ENCODE measurements around the gene C13orf46.

C13orf46 gene

DNA sequence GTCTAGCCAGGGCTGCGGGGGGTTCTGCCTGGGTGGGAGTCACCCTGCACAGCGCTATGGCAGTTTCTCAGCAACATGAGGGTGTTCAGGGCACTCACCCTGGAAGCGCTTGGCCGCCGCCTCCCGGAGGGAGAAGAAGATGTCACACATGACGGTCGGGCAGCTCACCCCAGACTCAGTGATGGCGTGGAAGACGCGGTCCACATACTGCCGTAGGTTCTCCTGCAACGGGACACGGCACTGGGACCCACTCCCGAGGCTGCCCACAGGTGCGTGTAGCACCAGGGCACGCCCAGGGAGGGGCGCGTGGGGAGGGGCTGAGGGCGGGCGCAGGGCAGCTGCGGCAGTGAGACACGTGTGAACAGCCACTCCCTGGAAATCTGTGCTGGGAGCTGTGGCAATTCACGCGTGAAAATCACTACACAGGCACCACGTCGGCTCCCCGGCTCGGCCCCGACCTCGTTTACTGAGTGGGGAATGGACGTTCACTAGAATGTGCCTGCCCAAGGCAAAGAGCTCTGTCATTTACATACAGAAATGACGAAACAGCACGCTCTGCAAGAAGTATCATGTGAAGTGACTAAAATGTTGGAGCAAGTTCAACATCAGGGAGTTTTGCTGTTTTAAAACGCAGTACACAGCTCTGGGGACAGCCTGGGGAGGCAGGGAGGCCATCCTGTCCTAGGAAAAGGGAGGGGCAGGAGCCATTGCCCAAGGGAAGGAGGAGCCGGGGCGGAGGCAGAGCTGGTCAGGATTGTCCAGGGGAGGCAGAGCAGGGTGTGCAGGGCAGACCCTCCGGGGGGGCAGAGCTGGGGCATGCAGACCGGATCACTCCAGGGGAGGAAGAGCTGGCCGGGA, 41.5 kb upstream of the C13orf46 start:
- no peaks in the 10 kb centered on the region for H3K27me3 ChIP-seq (ENCODE audit: insufficient read depth, insufficient read length)

DNA sequence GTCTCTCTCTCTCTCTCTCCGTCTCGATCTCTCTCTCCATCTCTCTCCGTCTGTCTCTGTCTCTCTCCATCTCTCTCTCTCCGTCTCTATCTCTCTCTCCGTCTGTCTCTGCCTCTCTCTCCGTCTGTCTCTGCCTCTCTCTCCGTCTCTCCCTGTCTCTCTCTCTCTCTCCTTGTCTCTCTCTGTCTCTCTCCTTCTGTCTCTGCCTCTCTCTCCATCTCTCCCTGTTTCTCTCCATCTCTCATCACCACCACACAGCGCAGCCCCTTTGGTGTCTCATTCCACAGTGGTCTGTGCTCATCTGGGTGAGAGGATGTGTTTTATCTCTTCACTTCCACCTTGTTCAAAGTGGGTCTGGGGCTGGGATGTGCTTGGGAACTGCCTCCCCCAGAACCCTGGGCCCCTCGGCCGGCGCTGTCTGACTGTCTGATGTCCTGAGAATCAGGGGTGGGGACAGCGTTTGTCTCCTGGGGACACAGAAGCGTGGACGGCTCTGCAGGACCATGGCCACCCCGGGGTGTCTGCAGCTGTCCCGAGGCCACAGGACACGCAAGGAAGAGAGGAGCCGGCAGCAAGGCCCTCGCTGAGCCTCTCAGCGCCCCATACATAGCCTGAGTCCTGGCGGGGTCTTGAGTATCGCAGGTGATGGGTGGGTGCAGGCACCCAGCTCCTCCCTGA, 40.2 kb upstream of the C13orf46 start:
- Histone ChIP-seq H3K4me1 (ENCODE audit: insufficient read depth, insufficient read length) (peaks cover 16% of the 10 kb centered on the region), H3K27me3 (ENCODE audit: insufficient read depth, insufficient read length) (no peaks in the 10 kb centered on the region), H3K9ac (ENCODE audit: insufficient read length, low read depth) (no peak overlapping the region), H3K4me3 (ENCODE audit: insufficient read length, low read depth) (no peak overlapping the region), H3K9me3 (ENCODE audit: insufficient read depth, low read length) (no peaks in the 10 kb centered on the region), H3K36me3 (ENCODE audit: insufficient read depth, insufficient read length, low read length) (peaks cover 67% of the 10 kb centered on the region)
- TF ChIP-seq SUZ12 (IDR thresholded peaks at IDR 0.05; ENCODE audit: extremely low read depth, insufficient read depth, insufficient read length) (no peak), YY1 (IDR thresholded peaks at IDR 0.05; ENCODE audit: insufficient read depth, insufficient read length) (no peak)
- no peak for DNase-seq (ENCODE audit: low read depth, low spot score)

More for the DNA sequence above, 41.5 kb upstream of the C13orf46 start:
- TF ChIP-seq YY1 (IDR thresholded peaks at IDR 0.05; ENCODE audit: insufficient read depth, insufficient read length) (no peak), SUZ12 (IDR thresholded peaks at IDR 0.05; ENCODE audit: extremely low read depth, insufficient read depth, insufficient read length) (no peak)
- Histone ChIP-seq H3K9ac (ENCODE audit: insufficient read length, low read depth) (peak overlapping the region; percentile 28), H3K4me1 (ENCODE audit: insufficient read depth, insufficient read length) (peaks cover 21% of the 10 kb centered on the region), H3K9me3 (ENCODE audit: insufficient read depth, low read length) (0 out of 2 replicates have a peak, but pooled peaks cover 4% of the 10 kb centered on the region), H3K4me3 (ENCODE audit: insufficient read length, low read depth) (no peak overlapping the region), H3K36me3 (ENCODE audit: insufficient read depth, insufficient read length, low read length) (peaks cover 63% of the 10 kb centered on the region)
- no peak for DNase-seq (ENCODE audit: low read depth, low spot score)

DNA sequence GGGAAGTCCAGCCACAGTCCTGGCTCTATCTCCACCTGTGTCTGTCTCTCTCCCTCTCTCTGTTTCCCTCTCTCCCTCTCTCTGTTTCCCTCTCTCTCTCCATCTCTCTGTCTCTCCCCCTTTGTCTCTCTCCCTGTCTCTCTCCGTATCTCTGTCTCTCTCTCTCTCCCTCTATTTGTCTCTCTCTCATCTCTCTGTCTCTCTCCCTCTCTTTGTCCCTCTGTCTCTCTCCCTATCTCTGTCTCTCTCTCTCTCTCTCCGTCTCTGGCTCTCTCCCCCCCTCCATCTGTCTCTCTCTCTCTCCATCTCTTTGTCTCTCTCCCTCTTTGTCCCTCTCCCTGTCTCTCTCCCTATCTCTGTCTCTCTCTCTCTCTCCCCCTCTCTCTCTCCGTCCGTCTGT, 39.5 kb upstream of the C13orf46 start:
- peaks cover 63% of the 10 kb centered on the region for H3K36me3 ChIP-seq (ENCODE audit: insufficient read depth, insufficient read length, low read length)
- H3K27me3 ChIP-seq (ENCODE audit: insufficient read depth, insufficient read length), result no peaks in the 10 kb centered on the region
- no peak overlapping the region for H3K4me3 ChIP-seq (ENCODE audit: insufficient read length, low read depth)
- H3K9ac ChIP-seq (ENCODE audit: insufficient read length, low read depth), result no peak overlapping the region
- DNase-seq (ENCODE audit: low read depth, low spot score), result no peak
- H3K9me3 ChIP-seq (ENCODE audit: insufficient read depth, low read length), result no peaks in the 10 kb centered on the region
- TF ChIP-seq SUZ12 (IDR thresholded peaks at IDR 0.05; ENCODE audit: extremely low read depth, insufficient read depth, insufficient read length) (no peak), ZNF274 (IDR thresholded peaks at IDR 0.05; ENCODE audit: low read depth, low read length) (no peak), YY1 (IDR thresholded peaks at IDR 0.05; ENCODE audit: insufficient read depth, insufficient read length) (no peak)
- peaks cover 15% of the 10 kb centered on the region for H3K4me1 ChIP-seq (ENCODE audit: insufficient read depth, insufficient read length)

DNA sequence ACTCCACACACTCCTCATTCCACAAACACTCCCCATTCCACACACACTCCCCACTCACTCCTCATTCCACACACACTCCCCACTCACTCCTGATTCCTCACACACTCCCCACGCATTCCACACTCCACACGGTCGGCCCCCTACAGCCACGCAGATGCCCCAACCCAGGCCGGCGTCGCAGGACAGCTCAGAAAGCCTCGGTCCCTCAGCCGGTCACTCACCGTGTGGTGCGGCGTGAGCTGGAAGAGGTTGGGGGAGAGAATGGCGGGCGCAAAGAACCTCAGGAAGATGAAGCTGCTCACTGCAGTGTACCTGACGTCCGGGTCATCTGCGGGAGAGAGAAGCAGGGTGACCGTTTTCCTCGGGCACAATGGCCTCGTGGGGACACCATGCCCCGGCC, 39.0 kb upstream of the C13orf46 start:
- Histone ChIP-seq H3K9me3 (ENCODE audit: insufficient read depth, low read length) (no peaks in the 10 kb centered on the region), H3K9ac (ENCODE audit: insufficient read length, low read depth) (no peak overlapping the region), H3K4me1 (ENCODE audit: insufficient read depth, insufficient read length) (peaks cover 15% of the 10 kb centered on the region), H3K36me3 (ENCODE audit: insufficient read depth, insufficient read length, low read length) (peaks cover 60% of the 10 kb centered on the region), H3K27me3 (ENCODE audit: insufficient read depth, insufficient read length) (no peaks in the 10 kb centered on the region), H3K4me3 (ENCODE audit: insufficient read length, low read depth) (no peak overlapping the region)
- TF ChIP-seq ZNF274 (IDR thresholded peaks at IDR 0.05; ENCODE audit: low read depth, low read length) (no peak), SUZ12 (IDR thresholded peaks at IDR 0.05; ENCODE audit: extremely low read depth, insufficient read depth, insufficient read length) (no peak), YY1 (IDR thresholded peaks at IDR 0.05; ENCODE audit: insufficient read depth, insufficient read length) (no peak)
- no peak for DNase-seq (ENCODE audit: low read depth, low spot score)

DNA sequence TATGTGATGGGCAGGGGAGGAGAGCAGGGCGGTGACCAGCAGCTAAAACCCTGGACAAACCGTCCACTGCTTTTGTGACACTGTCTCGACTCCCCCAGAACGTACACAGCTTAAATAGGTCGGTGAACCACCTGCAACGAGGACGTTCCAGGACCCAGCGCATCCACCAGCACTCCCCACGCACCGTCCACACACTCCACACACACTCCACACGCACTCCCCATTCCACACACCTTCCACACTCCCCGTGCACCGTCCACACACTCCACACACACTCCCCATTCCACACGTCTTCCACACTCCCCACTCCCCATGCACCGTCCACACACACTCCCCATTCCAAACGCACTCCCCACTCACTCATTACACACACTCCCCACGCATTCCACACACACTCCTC, 38.3 kb upstream of the C13orf46 start:
- peaks cover 53% of the 10 kb centered on the region for H3K36me3 ChIP-seq (ENCODE audit: insufficient read depth, insufficient read length, low read length)
- no peak overlapping the region for H3K4me3 ChIP-seq (ENCODE audit: insufficient read length, low read depth)
- no peak for TF ChIP-seq ZNF274 (IDR thresholded peaks at IDR 0.05; ENCODE audit: low read depth, low read length)
- H3K27me3 ChIP-seq (ENCODE audit: insufficient read depth, insufficient read length), result no peaks in the 10 kb centered on the region
- DNase-seq (ENCODE audit: low read depth, low spot score), result no peak
- H3K4me1 ChIP-seq (ENCODE audit: insufficient read depth, insufficient read length), result peaks cover 12% of the 10 kb centered on the region
- H3K9me3 ChIP-seq (ENCODE audit: insufficient read depth, low read length), result no peaks in the 10 kb centered on the region
- H3K9ac ChIP-seq (ENCODE audit: insufficient read length, low read depth), result no peak overlapping the region

DNA sequence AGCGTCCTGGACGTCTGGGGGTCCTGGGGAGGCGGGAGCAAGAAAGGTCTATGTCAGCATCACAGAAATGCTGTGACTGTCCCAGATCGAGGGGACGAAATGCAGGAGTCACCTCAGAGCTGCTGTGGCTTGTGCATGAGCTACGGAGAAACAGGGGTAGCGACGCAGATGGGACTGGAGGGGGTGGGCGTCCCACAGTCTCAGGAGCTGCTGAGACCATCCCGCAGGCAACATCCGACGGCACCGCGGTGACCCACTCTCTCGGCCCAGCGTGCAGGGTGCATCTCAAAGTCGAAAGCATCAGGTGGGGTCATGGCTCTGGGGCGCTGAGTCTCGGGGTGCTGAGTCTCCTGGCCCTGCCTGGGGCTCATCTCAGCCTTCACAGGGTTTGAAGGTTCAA, 37.4 kb upstream of the C13orf46 start:
- Histone ChIP-seq H3K4me3 (ENCODE audit: insufficient read length, low read depth) (no peak overlapping the region), H3K36me3 (ENCODE audit: insufficient read depth, insufficient read length, low read length) (peaks cover 46% of the 10 kb centered on the region), H3K9me3 (ENCODE audit: insufficient read depth, low read length) (no peaks in the 10 kb centered on the region), H3K4me1 (ENCODE audit: insufficient read depth, insufficient read length) (peaks cover 10% of the 10 kb centered on the region), H3K9ac (ENCODE audit: insufficient read length, low read depth) (no peak overlapping the region), H3K27me3 (ENCODE audit: insufficient read depth, insufficient read length) (no peaks in the 10 kb centered on the region)
- no peak for DNase-seq (ENCODE audit: low read depth, low spot score)
- TF ChIP-seq ZNF274 (IDR thresholded peaks at IDR 0.05; ENCODE audit: low read depth, low read length) (no peak), YY1 (IDR thresholded peaks at IDR 0.05; ENCODE audit: insufficient read depth, insufficient read length) (no peak), SUZ12 (IDR thresholded peaks at IDR 0.05; ENCODE audit: extremely low read depth, insufficient read depth, insufficient read length) (no peak)

DNA sequence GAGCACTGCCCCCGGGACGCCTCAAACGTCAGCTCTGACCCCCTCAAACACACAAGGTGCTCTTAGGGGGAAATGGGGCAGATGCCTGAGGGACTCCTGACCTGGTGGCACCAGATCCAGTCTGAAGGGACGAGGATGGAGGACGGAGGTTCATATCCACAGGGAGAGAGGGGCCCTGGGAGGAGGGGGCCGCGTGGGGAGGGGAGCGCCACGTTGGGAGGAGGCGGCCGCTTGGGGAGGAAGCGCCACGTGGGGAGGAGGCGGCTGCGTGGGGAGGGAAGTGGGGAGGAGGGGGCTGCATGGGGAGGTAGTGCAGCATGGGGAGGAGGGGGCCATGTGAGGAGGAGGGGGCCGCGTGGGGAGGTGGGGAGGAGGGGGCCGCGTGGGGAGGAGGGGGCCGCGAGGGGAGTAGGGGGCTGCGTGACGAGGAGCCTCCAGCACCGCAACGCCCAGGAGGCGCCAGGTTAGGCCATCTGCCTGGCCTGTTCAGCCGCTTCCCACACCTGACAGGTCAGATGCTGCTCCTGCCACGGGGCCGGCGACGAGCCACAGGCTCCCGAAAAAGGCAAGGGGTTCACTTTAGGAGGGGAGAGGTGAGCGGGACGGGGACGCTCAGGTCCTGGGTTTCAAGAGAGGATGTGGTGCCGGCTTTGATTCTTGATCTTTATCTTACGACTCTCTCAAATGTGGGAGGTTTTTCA, 36.7 kb upstream of the C13orf46 start:
- H3K4me1 ChIP-seq (ENCODE audit: insufficient read depth, insufficient read length), result peaks cover 3% of the 10 kb centered on the region
- no peaks in the 10 kb centered on the region for H3K27me3 ChIP-seq (ENCODE audit: insufficient read depth, insufficient read length)
- H3K36me3 ChIP-seq (ENCODE audit: insufficient read depth, insufficient read length, low read length), result peaks cover 40% of the 10 kb centered on the region
- DNase-seq (ENCODE audit: low read depth, low spot score), result no peak
- no peak overlapping the region for H3K9ac ChIP-seq (ENCODE audit: insufficient read length, low read depth)
- no peak overlapping the region for H3K4me3 ChIP-seq (ENCODE audit: insufficient read length, low read depth)
- H3K9me3 ChIP-seq (ENCODE audit: insufficient read depth, low read length), result no peaks in the 10 kb centered on the region
- no peak for TF ChIP-seq ZNF274 (IDR thresholded peaks at IDR 0.05; ENCODE audit: low read depth, low read length)
- no peak for TF ChIP-seq SUZ12 (IDR thresholded peaks at IDR 0.05; ENCODE audit: extremely low read depth, insufficient read depth, insufficient read length)
- TF ChIP-seq YY1 (IDR thresholded peaks at IDR 0.05; ENCODE audit: insufficient read depth, insufficient read length), result no peak
